HepG2 (cell line): ENCODE data around the gene BAZ1A. TPM values are rescaled to one million over a fixed set of nuclear protein-coding genes. Genes with fewer than 3 reads are reported as not detected.
A peak's percentile ranks its signal among the peaks of the same experiment; 100 is the strongest.

Source experiments
- ATAC-seq: fragments of 200-7000 bp; cut with Tn5 transposase; 3 replicates; pipeline ENCODE4 v1.9.1; 2020; ENCODE audit warnings: mild to moderate bottlenecking, moderate library complexity
- BruUV-seq: library from RNA; stranded (reverse); fragments of 400-500 nt; replicated peaks from 2 replicates; lab custom pipeline; 2021; lab: Mats Ljungman, UMichigan
- CTCF ChIA-PET: fragments of 300-600 bp; formaldehyde crosslinking; extraction: SDS; loops from one replicate; lab custom pipeline; 2021; ENCODE audit warnings: low total read pairs, inconsistent platforms, low intra/inter-chr PET ratio; lab: Yijun Ruan, JAX
- POLR2A ChIA-PET: fragments of 350-600 bp; sonication (Branson Sonifier 250); formaldehyde crosslinking; loops from one replicate; lab custom pipeline; 2020; ENCODE audit warnings: antibody characterized with exemption, inconsistent platforms; lab: Yijun Ruan, JAX
- DNase-seq: peaks from one replicate; pipeline ENCODE4 v3.0.0-alpha.2; 2015; ENCODE audit warnings: low spot score
- FAIRE-seq: peaks from 3 replicates; lab custom pipeline; 2011; peaks lifted over from hg19 to GRCh38; lab: Jason Lieb, UNC
- H2AFZ ChIP-seq: one replicate; pipeline ENCODE4 v1.6.1; 2011; ENCODE audit warnings: low read length, inconsistent platforms
- H3K27ac ChIP-seq: fragments of 300-600 bp; 3 replicates; pipeline ENCODE4 v1.8.0; 2011; ENCODE audit warnings: mixed run types, mild to moderate bottlenecking, mixed read lengths, low read length, inconsistent platforms; ENCODE audit not compliant: insufficient read depth; ENCODE audit errors: extremely low read length
- H3K27me3 ChIP-seq, 2 experiments: fragments of 200-600 bp in 1 of 2; 2 replicates in 1 of 2; 3 replicates in 1 of 2; pipeline versions ENCODE4 v1.6.0 to v1.8.0; 2011; ENCODE audit warnings: low read length in 2 of 2, mild to moderate bottlenecking in 2 of 2, moderate library complexity in 2 of 2, inconsistent platforms in 1 of 2; ENCODE audit not compliant: insufficient read depth in 2 of 2, control insufficient read depth in 1 of 2
- H3K36me3 ChIP-seq, 2 experiments: fragments of 200-600 bp in 1 of 2; replicated peaks in 1 of 2; 2 replicates in 1 of 2; 3 replicates in 1 of 2; pipeline versions ENCODE4 v1.5.1 to v1.8.0; 2011; ENCODE audit warnings: low read length in 2 of 2, inconsistent platforms in 1 of 2; ENCODE audit not compliant: insufficient read depth in 2 of 2, control insufficient read depth in 1 of 2
- H3K4me1 ChIP-seq: 2 replicates; pipeline ENCODE4 v1.5.1; 2012; ENCODE audit warnings: low read length, inconsistent platforms; ENCODE audit not compliant: insufficient read depth
- H3K4me2 ChIP-seq: 2 replicates; pipeline ENCODE4 v1.6.0; 2011; ENCODE audit warnings: low read depth, low read length, inconsistent platforms
- H3K4me3 ChIP-seq, 3 experiments: fragments of 200-600 bp in 1 of 3; sonication (generic), shearing (Covaris generic) in 1 of 3; replicated peaks in 1 of 3; 2 replicates each; pipeline ENCODE4 v1.5.1; 2011 to 2016; ENCODE audit warnings: low read length in 3 of 3, inconsistent platforms in 2 of 3, low read depth in 2 of 3, mild to moderate bottlenecking in 2 of 3, control low read depth in 1 of 3, mixed read lengths in 1 of 3; ENCODE audit not compliant: insufficient read depth in 1 of 3
- H3K79me2 ChIP-seq: one replicate; pipeline ENCODE4 v1.6.1; 2011; ENCODE audit warnings: low read length, inconsistent platforms; ENCODE audit not compliant: insufficient read depth
- H3K9ac ChIP-seq: 2 replicates; pipeline ENCODE4 v1.6.0; 2011; ENCODE audit warnings: mild to moderate bottlenecking, low read depth, low read length, inconsistent platforms; ENCODE audit not compliant: insufficient read depth
- H3K9me3 ChIP-seq: 2 replicates; pipeline ENCODE4 v1.5.1; 2012; ENCODE audit warnings: mild to moderate bottlenecking, low read length
- H4K20me1 ChIP-seq: 2 replicates; pipeline ENCODE4 v1.6.0; 2011; ENCODE audit warnings: inconsistent platforms, mild to moderate bottlenecking, low read length, moderate library complexity; ENCODE audit not compliant: insufficient read depth
- HCFC1 ChIP-seq: fragments of 150-350 bp; IDR thresholded peaks from 2 replicates; pipeline ENCODE4 v1.6.1; 2014; ENCODE audit warnings: low read depth, low read length
- LCORL ChIP-seq, 2 experiments: fragments of 450-650 bp in 1 of 2; sonication (generic) in 1 of 2; formaldehyde crosslinking in 1 of 2; IDR thresholded peaks; 2 replicates each; pipeline versions ENCODE4 v1.5.0 to v1.6.1; 2017 to 2020; ENCODE audit warnings: antibody characterized with exemption in 1 of 2, missing genetic modification reagents in 1 of 2
- NFIC ChIP-seq: IDR thresholded peaks from 2 replicates; pipeline ENCODE4 v1.6.1; 2012; ENCODE audit warnings: mild to moderate bottlenecking, low read length, inconsistent platforms
- NKX3-1 ChIP-seq: sonication (generic); formaldehyde crosslinking; IDR thresholded peaks from 2 replicates; pipeline ENCODE4 v1.5.0; 2020; ENCODE audit warnings: missing genetic modification reagents
- PHF21A ChIP-seq: sonication (generic); formaldehyde crosslinking; IDR thresholded peaks from 2 replicates; pipeline ENCODE4 v1.5.0; 2020; ENCODE audit warnings: mild to moderate bottlenecking, missing genetic modification reagents
- PRPF4 ChIP-seq: fragments of 200-400 bp; formaldehyde crosslinking; IDR thresholded peaks from 2 replicates; pipeline ENCODE4 v1.6.1; 2016; ENCODE audit warnings: low read length, low read depth; ENCODE audit not compliant: poor library complexity, severe bottlenecking
- SMAD3 ChIP-seq: sonication (generic); formaldehyde crosslinking; IDR thresholded peaks from 2 replicates; pipeline ENCODE4 v1.4.0; 2020; ENCODE audit warnings: missing genetic modification reagents
- SP4 ChIP-seq: sonication (generic); formaldehyde crosslinking; IDR thresholded peaks from 2 replicates; pipeline ENCODE4 v1.8.1; 2023; ENCODE audit warnings: mild to moderate bottlenecking, missing genetic modification reagents
- ZBTB1 ChIP-seq: sonication (generic); formaldehyde crosslinking; IDR thresholded peaks from 2 replicates; pipeline ENCODE4 v1.4.0; 2020; ENCODE audit warnings: missing genetic modification reagents, borderline replicate concordance
- ZFP36L2 ChIP-seq: sonication (generic); formaldehyde crosslinking; IDR thresholded peaks from 2 replicates; pipeline ENCODE4 v1.4.0; 2020; ENCODE audit warnings: missing genetic modification reagents
- ZNF20 ChIP-seq: sonication (generic); formaldehyde crosslinking; IDR thresholded peaks from 2 replicates; pipeline ENCODE4 v1.4.0; 2020; ENCODE audit warnings: mild to moderate bottlenecking, moderate library complexity, missing genetic modification reagents
- ZNF207 ChIP-seq: fragments of 450-650 bp; IDR thresholded peaks from 2 replicates; pipeline ENCODE4 v1.6.1; 2016; ENCODE audit warnings: antibody characterized with exemption, borderline replicate concordance
- ZNF367 ChIP-seq: sonication (generic); formaldehyde crosslinking; IDR thresholded peaks from 2 replicates; pipeline ENCODE4 v1.4.0; 2020; ENCODE audit warnings: missing genetic modification reagents, borderline replicate concordance
- ZNF674 ChIP-seq: sonication (generic); formaldehyde crosslinking; IDR thresholded peaks from 2 replicates; pipeline ENCODE4 v1.5.0; 2020; ENCODE audit warnings: low read depth, mild to moderate bottlenecking, missing genetic modification reagents
- ZNF724P ChIP-seq: sonication (generic); formaldehyde crosslinking; IDR thresholded peaks from 2 replicates; pipeline ENCODE4 v1.8.0; 2022; ENCODE audit warnings: missing genetic modification reagents, borderline replicate concordance
- WGBS: methylation state at CpG from one replicate; pipeline ENCODE4 v1.1.6; 2017; ENCODE audit warnings: low lambda C conversion rate; 5-methylcytosine and 5-hydroxymethylcytosine counted together
- in situ Hi-C: cut with HindIII; loops from 2 replicates; pipeline ENCODE4 v1.10.0; 2017; ENCODE audit warnings: low pct_unique_long_range_greater_than_20kb; ENCODE audit not compliant: extremely low pct_ligation_motif_present
- intact Hi-C: fragments of 100-400 bp; cut with micrococcal nuclease; formaldehyde crosslinking; loops from one replicate; pipeline ENCODE4 v1.10.0; 2022; ENCODE audit not compliant: unreplicated experiment
- polyA plus RNA-seq, 8 experiments: library from polyadenylated mRNA; depleted of rRNA in 3 of 8; stranded (reverse) in 7 of 8; unstranded in 1 of 8; fragments of >200 nt; fragmentation: Illumina TruSeq in 4 of 8; extraction: Trizol in 4 of 8; gene quantifications; 2 replicates each; pipeline versions ENCODE4 v1.2.1 to v1.2.3, GENCODE V29; 2011 to 2016; ENCODE audit warnings: low read depth in 4 of 8, missing spikeins in 1 of 8, mixed read lengths in 1 of 8; ENCODE audit not compliant: insufficient read depth in 1 of 8
- total RNA-seq, 5 experiments: library from RNA; depleted of rRNA; stranded (reverse); fragments of >200 nt; fragmentation: Illumina TruSeq; extraction: Trizol; gene quantifications; 2 replicates each; pipeline ENCODE4 v1.2.3, GENCODE V29; 2016; ENCODE audit warnings: low read depth in 1 of 5
- TF ChIP-seq, protein P1 (sequence below): sonication (generic); formaldehyde crosslinking; IDR thresholded peaks from 2 replicates; pipeline ENCODE4 v1.5.0; 2020; ENCODE audit warnings: mild to moderate bottlenecking, missing genetic modification reagents
- TF ChIP-seq, protein P2 (sequence below): sonication (generic); formaldehyde crosslinking; IDR thresholded peaks from 2 replicates; pipeline ENCODE4 v1.5.0; 2020; ENCODE audit warnings: missing genetic modification reagents
- TF ChIP-seq, protein P3 (sequence below): fragments of 450-650 bp; IDR thresholded peaks from 2 replicates; pipeline ENCODE4 v1.6.1; 2016
- TF ChIP-seq, protein P4 (sequence below): sonication (generic); formaldehyde crosslinking; IDR thresholded peaks from 2 replicates; pipeline ENCODE4 v1.5.0; 2020; ENCODE audit warnings: missing genetic modification reagents, mild to moderate bottlenecking, borderline replicate concordance

The BAZ1A gene
- total and polyA plus RNA-seq, 2 of the 13 experiments (the other 11 are each of a cell fraction or from before 2014, with no cell fraction given): 20.9 to 56.8 TPM

DNA sequence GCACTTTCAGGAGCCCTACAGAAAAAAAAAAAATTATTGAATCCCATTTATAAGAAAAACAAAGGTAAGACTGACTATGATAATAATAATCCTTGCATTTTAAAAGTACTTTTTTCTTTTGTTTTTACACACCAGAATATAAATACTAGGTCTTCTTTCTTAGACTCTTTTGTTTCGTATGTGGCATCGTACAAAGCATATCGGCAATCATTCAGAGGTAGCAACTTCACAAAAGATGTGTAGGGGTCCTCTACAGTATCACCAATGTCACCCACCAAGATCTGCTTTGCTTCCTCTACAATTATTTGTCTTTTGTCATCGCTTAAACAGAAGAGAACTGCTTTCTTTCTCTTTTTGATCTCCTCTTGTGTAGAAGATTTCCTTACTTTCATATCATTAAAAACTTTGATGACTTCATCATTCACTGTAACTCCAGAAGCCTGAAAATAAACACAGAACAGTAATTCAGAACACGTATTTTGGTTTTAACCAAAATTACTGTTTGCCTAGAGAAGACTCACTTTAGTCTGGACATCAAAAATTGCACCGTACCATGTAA is 162.0 kb downstream of the BAZ1A start:
- Histone ChIP-seq H3K27ac (peak overlapping the region; percentile 80), H2AFZ (no peak overlapping the region), H3K4me3 (peak overlapping the region; percentile 92 to 97 (median 96)), H3K4me1 (peaks cover 51% of the 10 kb centered on the region), H3K9me3 (no peaks in the 10 kb centered on the region), H3K9ac (peak overlapping the region; percentile 92), H3K4me2 (peak overlapping the region; percentile 82), H3K27me3 (peaks cover 0 to 11% of the 10 kb centered on the region in 2 experiments; a peak in 4 of 5 replicates), H3K36me3 (peaks cover 6 to 10% of the 10 kb centered on the region in 2 experiments; a peak in 3 of 5 replicates), H4K20me1 (no peaks in the 10 kb centered on the region), H3K79me2 (peaks cover 21% of the 10 kb centered on the region)
- ATAC-seq: no peak
- WGBS: 73% methylated on average over 6 of the region's 6 CpGs
- intact Hi-C loops: no loop called here
- POLR2A ChIA-PET: interaction anchor here (0.6 to 5.4 kb wide), 12 partner anchors 8 to 1113 kb away, joined by 3 to 61 read pairs (median 4); partner anchors contain the start of genes BRMS1L, NFKBIA and PSMA6
- in situ Hi-C loops: no loop called here
- no peak for DNase-seq
- FAIRE-seq: no peak
- TSS peak; percentile 51 for BruUV-seq
- CTCF ChIA-PET: interaction anchor here (1.2 kb wide), 1 partner anchor 10 kb away, joined by 6 read pairs; no protein-coding TSS in a partner anchor
- no peak for TF ChIP-seq ZNF207
- peak; percentile 14; the same call in 1 of the 2 replicates for TF ChIP-seq SMAD3 (CRISPR knock-in tag)
- no peak for TF ChIP-seq ZBTB1 (CRISPR knock-in tag)
- no peak for TF ChIP-seq ZFP36L2 (CRISPR knock-in tag)
- TF ChIP-seq PRPF4: peak; percentile 53
- TF ChIP-seq, protein P1, sequence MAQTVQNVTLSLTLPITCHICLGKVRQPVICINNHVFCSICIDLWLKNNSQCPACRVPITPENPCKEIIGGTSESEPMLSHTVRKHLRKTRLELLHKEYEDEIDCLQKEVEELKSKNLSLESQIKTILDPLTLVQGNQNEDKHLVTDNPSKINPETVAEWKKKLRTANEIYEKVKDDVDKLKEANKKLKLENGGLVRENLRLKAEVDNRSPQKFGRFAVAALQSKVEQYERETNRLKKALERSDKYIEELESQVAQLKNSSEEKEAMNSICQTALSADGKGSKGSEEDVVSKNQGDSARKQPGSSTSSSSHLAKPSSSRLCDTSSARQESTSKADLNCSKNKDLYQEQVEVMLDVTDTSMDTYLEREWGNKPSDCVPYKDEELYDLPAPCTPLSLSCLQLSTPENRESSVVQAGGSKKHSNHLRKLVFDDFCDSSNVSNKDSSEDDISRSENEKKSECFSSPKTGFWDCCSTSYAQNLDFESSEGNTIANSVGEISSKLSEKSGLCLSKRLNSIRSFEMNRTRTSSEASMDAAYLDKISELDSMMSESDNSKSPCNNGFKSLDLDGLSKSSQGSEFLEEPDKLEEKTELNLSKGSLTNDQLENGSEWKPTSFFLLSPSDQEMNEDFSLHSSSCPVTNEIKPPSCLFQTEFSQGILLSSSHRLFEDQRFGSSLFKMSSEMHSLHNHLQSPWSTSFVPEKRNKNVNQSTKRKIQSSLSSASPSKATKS (CRISPR knock-in tag): 0 out of 2 replicates have a peak, but pooled peaks have one; percentile 13
- TF ChIP-seq ZNF20 (CRISPR knock-in tag): 0 out of 2 replicates have a peak, but pooled peaks have one; percentile 3
- TF ChIP-seq LCORL (IDR thresholded peaks at IDR 0.05): no peak
- TF ChIP-seq LCORL (CRISPR knock-in tag; IDR thresholded peaks at IDR 0.05): peak; percentile 14; the same call in 1 of the 2 replicates
- TF ChIP-seq, protein P2, sequence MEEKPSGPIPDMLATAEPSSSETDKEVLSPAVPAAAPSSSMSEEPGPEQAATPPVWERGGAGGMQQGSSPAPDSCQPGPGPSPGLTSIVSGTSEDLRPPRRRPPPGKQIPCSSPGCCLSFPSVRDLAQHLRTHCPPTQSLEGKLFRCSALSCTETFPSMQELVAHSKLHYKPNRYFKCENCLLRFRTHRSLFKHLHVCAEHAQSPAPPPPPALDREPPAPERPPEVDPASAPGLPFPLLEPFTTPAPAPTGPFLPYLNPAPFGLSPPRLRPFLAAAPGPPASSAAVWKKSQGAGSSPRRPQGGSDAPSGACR (CRISPR knock-in tag): 0 out of 2 replicates have a peak, but pooled peaks have one; percentile 61
- TF ChIP-seq, protein P3, sequence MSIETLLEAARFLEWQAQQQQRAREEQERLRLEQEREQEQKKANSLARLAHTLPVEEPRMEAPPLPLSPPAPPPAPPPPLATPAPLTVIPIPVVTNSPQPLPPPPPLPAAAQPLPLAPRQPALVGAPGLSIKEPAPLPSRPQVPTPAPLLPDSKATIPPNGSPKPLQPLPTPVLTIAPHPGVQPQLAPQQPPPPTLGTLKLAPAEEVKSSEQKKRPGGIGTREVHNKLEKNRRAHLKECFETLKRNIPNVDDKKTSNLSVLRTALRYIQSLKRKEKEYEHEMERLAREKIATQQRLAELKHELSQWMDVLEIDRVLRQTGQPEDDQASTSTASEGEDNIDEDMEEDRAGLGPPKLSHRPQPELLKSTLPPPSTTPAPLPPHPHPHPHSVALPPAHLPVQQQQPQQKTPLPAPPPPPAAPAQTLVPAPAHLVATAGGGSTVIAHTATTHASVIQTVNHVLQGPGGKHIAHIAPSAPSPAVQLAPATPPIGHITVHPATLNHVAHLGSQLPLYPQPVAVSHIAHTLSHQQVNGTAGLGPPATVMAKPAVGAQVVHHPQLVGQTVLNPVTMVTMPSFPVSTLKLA: no peak
- no peak for TF ChIP-seq SP4 (CRISPR knock-in tag)
- no peak for TF ChIP-seq ZNF367 (CRISPR knock-in tag)
- 0 out of 2 replicates have a peak, but pooled peaks have one; percentile 49 for TF ChIP-seq NKX3-1 (CRISPR knock-in tag)
- TF ChIP-seq ZNF674 (CRISPR knock-in tag): no peak
- no peak for TF ChIP-seq HCFC1
- TF ChIP-seq ZNF724P: 0 out of 2 replicates have a peak, but pooled peaks have one; percentile 31
- TF ChIP-seq PHF21A: no peak
- TF ChIP-seq, protein P4, sequence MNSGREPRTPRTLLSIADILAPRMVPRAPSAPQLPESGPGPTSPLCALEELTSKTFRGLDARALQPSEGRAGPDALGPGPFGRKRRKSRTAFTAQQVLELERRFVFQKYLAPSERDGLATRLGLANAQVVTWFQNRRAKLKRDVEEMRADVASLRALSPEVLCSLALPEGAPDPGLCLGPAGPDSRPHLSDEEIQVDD (CRISPR knock-in tag): no peak
- 0 out of 2 replicates have a peak, but pooled peaks have one; percentile 3 for TF ChIP-seq NFIC
